Activated T-cell treated with anti-CD3 and anti-CD28 coated beads for 1 hour (primary cell): Measurements from ENCODE around the gene ASCC2.
"Not testable (repeated sequence)": the region's sequence is repeated elsewhere in the genome, so short reads cannot be mapped to it uniquely, and the experiment has no call there.

Experiments
- DNase-seq: peaks from one replicate; pipeline ENCODE4 v3.0.0-alpha.2; 2020; ENCODE audit warnings: low read depth

The ASCC2 gene

GRCh38 chr22:29856496-29856895 lies 18.4 kb upstream of the ASCC2 start:
- DNase-seq: no peak

GRCh38 chr22:29855611-29856181 lies 17.6 kb upstream of the ASCC2 start:
- no peak for DNase-seq

DNA sequence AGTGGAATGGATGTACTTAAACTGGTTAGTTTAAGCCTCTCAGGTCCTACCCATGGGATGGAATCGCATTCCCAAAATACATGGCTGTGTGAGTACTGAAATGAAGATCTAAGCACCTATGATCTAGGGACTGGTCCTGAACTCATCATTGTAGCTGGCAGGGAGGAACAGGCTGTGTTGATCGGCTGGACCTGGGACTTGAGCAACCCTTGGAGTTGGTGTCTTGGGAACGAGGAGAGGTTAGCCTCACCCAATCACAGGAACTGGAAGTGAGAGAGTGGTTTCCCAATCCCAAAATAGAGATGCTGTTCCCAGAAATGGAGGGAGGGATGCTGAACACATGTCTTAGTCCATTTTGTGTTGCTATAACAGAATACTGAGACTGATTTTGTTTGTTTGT lies 16.4 kb upstream of the ASCC2 start:
- no peak for DNase-seq

DNA sequence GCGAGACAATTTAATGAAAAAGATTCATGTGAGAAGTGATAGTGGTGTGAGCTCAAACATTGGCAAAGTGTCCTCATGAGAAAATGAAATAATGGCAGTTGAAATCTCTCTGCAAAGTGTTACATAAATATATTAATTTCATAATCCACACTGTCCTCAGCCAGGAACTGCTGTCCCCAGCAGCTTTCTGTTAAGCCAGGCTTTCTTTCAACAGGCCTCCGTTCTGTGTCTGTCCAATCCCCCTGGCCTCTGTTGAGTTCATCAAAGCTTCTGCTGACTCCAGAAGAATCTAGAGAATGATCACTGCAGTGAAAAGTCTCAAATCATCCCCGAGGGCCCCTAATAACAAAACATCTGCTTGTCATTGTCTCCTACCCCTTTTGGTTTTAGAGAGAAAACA lies 10.0 kb upstream of the ASCC2 start:
- DNase-seq: no peak

- no peak for DNase-seq
These were observed 8.2 kb upstream of the ASCC2 start for GRCh38 chr22:29846290-29846689.

- no peak for DNase-seq
These were observed 4.7 kb upstream of the ASCC2 start for GRCh38 chr22:29842740-29843139.

DNA sequence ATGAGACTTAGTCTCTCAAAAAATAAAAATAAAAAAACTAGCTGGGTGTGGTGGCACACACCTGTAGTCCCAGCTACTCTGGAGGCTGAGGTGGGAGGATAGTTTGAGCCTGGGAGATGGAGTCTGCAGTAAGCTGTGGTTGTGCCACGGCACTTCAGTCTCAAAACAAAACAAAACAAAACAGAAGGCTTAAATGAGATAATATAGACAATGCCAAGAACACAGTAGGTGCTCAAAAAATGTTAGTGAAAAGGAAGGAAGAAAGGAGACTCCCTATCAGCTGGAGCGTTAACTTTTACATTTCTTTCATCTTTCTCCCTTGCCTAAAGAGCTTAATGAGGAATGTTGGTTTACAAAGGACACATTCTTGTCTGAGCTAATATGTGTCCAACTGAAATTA lies 4.1 kb upstream of the ASCC2 start:
- no peak for DNase-seq

DNA sequence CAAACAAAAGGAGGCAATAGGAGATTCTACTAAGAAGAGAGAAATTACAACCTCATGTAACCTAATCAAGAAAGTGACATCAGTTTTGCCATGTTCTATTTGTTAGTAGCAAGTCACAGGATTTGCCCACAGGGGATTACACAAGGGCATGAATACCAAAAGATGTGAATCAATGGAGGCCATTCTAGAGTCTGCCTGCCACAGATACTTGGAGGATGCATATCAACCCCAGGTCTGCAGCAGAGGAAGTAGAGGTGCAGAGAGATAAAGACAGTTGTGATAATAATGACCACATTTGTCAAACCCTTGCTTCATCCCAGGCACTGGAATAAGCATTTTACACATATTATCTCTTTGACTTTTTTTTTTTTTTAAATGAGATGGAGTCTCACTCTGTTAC lies 2.4 kb upstream of the ASCC2 start:
- DNase-seq: no peak

GRCh38 chr22:29839039-29839438 lies 965 bp upstream of the ASCC2 start:
- DNase-seq: no peak

DNA sequence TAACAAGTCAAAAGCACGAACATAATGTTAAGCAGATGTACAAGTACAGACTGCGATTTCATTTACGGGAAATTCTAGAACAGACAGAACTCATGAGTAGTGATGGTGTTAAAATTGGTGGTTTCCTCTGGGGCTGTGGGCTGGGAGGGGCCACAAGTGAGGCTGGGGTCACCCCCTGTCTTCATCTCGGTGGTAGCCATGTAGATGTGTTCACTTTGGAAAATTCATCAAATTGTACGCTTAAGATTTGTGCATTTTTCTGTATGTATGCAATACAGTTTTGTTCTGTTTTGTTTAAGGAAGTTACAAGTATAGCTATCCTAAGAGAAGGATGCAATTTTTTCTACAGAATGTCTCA lies 504 bp upstream of the ASCC2 start:
- DNase-seq: no peak

GRCh38 chr22:29836791-29837370 lies 1.2 kb downstream of the ASCC2 start:
- DNase-seq: not testable (repeated sequence)

DNA sequence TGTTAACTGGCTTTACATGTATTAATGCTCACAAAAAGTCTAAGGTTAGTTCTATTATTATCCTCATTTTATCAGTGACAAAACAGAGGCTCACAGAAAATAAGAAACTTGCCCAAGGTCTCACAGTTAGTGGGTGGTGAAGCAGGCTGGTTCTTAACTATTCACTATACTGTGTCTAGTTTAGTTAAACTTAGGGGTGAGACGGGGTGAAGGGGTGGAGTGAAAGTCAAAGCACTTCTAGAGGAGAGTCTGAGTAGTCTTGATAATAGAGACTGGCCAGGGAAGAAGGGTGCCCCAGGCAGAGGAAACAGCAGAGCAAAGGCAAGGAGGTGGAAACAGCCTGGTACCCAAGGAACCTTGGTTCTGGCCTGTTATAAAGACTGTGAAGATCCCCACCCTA lies 4.0 kb downstream of the ASCC2 start:
- DNase-seq: no peak

DNA sequence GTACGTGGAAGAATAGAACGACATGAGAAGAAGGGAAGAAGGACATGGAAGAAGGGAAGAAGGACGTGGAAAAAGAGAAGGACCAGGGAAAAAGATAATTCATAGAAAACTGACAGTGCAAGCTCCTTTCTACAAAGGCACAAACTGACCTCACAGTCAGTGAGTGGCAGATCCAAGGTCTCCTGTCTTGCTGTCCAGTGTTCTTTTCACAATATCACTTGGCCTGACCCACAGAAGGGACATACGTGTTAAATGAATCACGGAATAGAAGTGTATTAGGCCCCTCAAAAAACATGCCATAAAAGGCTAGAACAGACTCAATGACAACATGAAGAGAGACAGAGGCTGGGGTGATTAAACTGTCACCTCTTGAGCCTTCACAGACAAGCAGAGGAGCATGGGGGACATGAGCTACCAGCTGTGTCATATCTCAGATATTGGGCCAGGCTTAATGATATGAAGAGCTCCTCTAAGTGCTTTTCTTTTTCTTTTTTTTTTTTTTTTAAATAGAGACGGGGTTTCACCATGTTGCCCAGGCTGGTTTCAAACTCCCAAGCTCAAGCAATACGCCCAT lies 4.6 kb downstream of the ASCC2 start:
- DNase-seq: no peak

- DNase-seq: no peak
These were observed 6.1 kb downstream of the ASCC2 start for GRCh38 chr22:29831958-29832357.

DNA sequence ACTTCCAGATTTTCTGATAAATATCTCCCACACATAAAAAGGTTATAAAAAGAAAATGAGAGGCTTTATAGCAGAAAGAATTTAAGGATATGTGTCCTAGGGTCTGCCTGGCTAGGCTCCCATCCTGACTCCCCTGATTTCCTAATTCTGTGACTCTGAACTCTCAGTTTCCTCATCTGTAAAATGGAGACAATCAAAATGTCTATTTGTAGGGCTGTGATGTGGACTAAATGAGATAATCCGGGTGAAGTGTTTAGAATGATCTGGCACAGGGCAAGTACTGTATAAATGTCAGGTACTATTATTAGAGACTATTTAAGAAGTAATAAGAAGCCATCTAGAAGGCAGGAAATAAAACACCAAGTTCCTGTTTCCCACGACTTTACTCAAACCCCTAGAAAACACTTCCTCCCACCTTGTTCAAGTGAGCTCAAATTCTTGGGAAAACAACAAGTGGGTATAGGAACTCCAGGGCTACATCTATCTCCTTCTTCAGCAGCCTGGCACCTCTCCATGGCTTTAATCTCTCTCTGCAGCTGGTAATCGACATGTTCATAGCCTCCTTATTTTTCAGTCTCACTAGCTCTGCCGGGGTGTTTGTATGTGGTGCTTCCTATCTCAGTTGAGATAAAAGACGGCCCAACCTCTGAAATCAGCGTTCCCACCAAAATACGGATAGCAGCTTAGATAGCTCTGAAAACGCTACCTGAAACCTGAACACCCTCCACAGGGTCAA lies 6.7 kb downstream of the ASCC2 start:
- no peak for DNase-seq

- DNase-seq: no peak
These were observed 7.5 kb downstream of the ASCC2 start for GRCh38 chr22:29830585-29830984.

- not testable (repeated sequence) for DNase-seq
These were observed 10.3 kb downstream of the ASCC2 start for GRCh38 chr22:29827726-29828125.

- no peak for DNase-seq
These were observed 11.0 kb downstream of the ASCC2 start for GRCh38 chr22:29827091-29827490.

GRCh38 chr22:29825578-29825977 lies 12.5 kb downstream of the ASCC2 start:
- DNase-seq: no peak

GRCh38 chr22:29824677-29825076 lies 13.4 kb downstream of the ASCC2 start:
- no peak for DNase-seq

DNA sequence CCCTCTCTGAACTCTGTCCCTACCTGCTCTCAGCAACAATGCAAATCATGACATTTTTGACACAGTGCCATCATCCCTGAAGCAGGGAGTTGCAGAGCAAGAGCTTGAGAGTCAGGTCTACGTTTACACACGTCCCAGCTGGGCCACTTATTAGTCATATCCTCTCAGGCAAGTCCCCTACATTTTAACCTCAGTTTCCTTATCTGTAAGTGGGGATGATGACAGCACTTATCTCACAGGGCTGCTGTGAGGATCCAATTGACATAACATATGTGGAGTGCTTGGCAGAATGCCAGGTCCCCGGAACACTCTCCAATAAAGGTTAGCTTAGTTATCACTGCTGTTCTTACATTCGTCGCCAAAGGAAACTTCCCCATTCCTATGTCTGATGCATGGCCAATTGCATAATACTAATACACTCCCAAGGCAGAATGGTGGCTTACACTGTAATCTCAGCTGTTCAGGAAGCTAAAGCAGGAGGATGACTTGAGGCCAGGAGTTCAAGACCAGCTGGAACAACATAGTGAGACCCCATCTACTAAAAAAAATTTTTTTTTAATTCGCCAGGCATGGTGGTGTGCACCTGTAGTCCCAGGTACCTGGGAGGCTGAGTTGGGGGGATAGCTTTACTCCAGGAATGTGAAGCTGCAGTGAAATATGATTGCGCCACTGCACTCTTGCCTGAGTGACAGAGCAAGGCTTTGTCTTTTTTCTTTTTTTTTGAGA lies 16.6 kb downstream of the ASCC2 start:
- no peak for DNase-seq

GRCh38 chr22:29820961-29821290 lies 17.1 kb downstream of the ASCC2 start:
- no peak for DNase-seq

DNA sequence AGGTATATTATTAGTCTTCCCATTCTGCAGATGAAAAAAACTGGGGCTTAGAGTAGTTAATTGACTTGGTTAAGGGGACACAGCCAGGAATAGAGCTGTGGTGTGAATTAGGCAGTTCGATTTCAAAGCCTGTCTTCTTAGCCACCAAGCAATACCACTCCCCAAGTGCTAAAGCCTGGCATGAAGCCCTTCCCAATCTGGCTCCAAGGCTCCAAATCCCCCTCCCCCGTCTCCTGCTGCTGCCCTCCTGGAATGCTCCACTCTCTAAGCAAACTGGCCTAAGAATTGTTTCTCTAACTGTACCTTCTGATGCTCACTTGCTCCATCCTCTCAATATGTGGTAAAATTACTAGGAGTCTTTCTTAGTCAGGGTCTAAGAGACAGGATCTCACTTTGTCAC lies 18.6 kb downstream of the ASCC2 start:
- DNase-seq: no peak
